T47D (cell line): ENCODE results near the gene CCDC88C.

ENCODE experiments used
- DNase-seq, 2 experiments: peaks; one replicate each; pipeline versions ENCODE4 v3.0.0 to v3.0.0-alpha.2; 2011 to 2012; ENCODE audit warnings: low read depth in 1 of 2, low spot score in 1 of 2
- JUND ChIP-seq: IDR thresholded peaks from 2 replicates; pipeline ENCODE4 v1.6.1; 2012; ENCODE audit warnings: low read depth
- in situ Hi-C: cut with HindIII; loops from 2 replicates; pipeline ENCODE4 v1.10.0; 2016; ENCODE audit warnings: low sequenced_read_pairs, low pct_unique_long_range_greater_than_20kb

Gene CCDC88C

DNA sequence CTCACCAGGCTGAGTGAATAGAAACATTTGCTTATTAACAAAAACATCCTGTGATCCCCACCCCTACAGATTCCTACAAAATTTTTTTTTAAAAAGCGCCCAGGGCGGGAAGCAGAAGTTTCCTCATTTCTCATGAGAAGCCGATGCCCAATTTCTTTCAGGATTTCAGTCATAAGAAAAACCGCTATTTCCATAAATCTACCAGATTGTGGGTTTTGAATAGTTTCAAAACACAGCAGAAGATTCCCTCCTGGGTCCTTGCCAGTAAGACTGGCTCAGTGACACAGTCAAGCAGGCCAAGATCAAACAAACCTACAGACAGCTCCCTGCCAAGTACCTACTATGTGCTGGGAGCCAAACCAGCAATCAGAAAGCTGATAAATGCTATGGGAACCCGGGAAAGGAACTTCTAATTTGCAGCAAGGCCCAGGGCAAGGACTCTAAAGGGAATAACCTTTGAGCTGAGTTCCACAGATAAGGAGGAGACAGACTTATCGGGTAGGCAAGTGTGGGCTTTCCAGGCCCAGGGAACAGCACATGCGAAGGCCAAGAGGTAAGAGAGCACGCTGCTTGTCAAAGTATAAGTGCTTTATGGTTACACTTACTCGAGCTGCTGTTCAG lies 68.7 kb downstream of the CCDC88C start:
- DNase-seq: no peak
- no peak for TF ChIP-seq JUND
- in situ Hi-C loops: no loop called here

DNA sequence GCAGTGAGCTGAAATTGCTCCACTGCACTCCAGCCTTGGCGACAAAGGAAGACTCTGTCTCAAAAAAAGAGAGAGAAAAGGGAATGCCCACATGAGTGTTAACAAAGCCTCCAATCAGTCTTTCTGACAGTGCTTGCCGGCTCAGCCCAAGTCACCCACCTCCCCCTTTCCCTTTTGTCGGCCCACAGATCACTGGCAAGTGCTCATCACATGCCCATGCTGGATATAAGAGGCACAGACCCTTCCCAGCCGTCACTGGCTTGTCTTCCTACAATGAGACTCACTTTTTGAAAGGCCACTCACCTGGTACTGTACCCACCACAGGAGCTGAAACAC lies 70.8 kb downstream of the CCDC88C start:
- in situ Hi-C loops: no loop called here
- TF ChIP-seq JUND: no peak

DNA sequence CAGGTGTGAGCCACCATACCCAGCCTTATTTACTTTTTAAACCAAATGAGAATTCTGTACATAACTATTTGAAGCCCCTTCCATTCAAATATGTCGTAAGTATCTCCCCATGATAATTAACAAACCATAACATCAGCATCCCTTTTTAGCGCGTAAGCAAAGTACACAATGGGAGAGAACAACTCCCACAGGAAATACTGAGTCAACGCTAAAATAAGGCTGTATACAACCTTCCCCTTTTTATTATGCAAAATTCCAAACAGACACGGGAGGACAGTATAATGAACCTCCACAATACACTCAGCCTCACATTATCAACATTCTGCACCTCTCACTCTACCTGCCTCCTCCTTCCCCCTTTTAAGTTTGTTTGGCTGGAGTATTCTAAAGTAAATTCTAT lies 73.5 kb downstream of the CCDC88C start:
- DNase-seq: no peak
- in situ Hi-C loops: no loop called here
- TF ChIP-seq JUND: no peak

More for the DNA sequence above, 70.8 kb downstream of the CCDC88C start:
- DNase-seq: no peak

DNA sequence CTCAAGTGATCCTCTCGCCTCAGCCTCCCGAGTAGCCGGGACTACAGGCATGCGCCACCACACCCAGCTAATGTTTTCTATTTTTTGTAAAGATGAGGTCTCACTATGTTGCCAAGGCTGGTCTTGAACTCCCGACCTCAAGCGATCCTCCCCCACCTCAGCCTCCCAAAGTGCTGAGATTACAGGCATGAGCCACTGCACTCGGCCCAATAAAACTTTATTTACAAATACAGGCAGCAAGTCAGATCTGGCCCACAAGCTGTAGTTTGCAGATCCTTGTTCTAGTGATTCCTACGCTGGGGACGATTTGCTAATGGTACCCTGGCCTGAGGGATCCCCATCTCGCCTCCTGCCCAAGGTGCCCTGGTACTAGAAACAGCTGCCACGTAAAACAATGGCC lies 74.6 kb downstream of the CCDC88C start:
- DNase-seq: no peak
- in situ Hi-C loops: no loop called here
- no peak for TF ChIP-seq JUND

DNA sequence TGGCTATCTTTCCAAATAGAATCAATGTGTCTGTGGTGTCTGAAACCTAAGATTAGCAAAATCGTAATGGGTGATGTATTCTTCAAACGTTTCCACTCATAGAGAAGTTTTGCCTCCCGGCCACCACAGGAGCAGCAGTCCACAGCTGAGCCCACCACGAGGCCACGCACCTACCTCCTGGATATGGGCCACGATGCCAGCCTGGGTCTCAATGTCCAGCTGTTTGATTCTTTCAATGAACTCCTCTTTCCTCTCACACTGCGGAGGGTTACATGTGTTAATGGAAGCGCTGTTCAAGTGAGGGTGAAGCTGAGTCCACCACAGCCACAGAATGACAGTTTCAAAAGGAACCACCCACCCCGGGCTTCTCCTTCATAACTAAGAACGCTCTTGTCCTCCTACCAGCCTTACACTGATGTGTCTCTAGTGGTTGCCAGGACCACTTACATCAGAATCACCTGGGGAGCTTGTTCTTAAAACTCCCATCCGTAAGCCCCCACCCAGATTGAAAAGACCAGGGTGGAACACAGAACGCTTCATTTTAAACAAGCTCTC lies 75.3 kb downstream of the CCDC88C start:
- no peak for DNase-seq
- in situ Hi-C loops: no loop called here

DNA sequence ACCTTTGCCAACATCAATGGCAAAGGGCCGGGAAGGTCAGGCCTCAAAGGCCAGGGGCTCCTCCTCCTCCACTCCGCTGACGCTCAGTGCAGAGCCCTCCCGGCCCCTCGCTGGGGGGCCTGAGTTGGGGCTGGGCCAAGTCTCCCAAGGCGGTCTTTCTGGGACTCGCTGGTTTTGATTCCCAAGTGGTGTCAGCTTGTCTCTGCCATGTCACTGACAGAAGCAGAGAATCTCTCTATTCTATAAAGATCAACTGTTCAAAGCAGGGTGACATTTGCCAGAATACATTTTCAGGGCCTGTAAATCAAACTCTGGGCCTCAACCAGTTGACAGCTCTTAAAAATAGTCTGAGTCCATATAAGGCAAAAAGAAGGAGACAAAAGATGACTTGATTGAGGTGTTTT lies 75.9 kb downstream of the CCDC88C start:
- in situ Hi-C loops: no loop called here
- no peak for DNase-seq
- no peak for TF ChIP-seq JUND

More for the DNA sequence above, 75.3 kb downstream of the CCDC88C start:
- TF ChIP-seq JUND: no peak

DNA sequence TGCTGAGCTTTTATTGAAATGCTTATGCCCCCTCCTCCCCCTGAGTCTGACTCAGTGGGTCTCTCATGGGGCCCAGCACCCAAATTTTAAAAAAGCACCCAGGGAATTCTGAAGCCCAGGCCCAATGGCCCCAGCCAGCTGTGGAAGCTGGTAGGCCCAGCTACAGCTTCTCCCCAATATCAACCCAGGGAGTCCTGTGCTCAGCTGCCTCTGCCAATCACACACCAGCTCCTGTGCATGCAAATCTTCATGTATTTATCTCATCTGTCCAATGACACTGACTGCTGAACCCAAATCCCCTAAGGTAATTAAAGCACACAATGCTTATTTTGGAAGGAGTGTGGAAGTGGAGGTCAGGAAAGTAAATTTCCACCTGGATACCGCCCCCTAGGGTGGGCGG lies 76.3 kb downstream of the CCDC88C start:
- in situ Hi-C loops: no loop called here
- DNase-seq: no peak
- no peak for TF ChIP-seq JUND

DNA sequence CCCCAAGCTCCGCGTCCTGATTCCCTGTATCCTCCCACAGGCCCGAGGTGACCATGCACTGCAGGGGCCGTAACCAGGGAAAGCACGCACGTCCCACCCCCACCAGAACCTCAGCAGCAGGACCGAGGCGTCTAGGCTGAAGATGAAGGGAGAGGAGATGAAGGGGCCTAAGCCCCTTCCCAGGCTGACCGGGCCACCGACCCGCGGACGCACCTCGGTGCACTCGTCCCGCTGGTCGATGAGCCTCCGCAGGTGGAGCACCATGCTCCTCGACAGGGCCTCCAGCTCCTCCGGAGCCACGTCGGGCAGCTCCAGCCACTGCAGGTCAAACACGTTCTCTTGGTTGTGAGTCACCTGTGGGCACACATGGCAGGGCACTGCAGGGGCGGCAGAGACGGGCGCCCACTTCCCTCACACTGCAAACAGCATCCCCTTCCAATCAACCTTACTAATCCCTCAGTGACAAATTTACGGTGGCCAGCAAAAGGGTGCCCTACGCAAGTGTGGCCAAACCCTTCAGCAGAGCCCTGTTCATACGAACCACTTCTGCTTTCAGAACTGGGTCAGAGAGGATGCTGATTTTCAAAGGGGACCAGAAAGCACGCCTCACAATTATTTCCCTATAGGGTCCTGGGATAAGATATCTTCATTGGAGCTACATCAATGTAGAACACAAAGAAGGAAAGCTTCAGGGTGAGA lies 77.8 kb downstream of the CCDC88C start:
- in situ Hi-C loops: no loop called here
- no peak for DNase-seq
- TF ChIP-seq JUND: no peak

DNA sequence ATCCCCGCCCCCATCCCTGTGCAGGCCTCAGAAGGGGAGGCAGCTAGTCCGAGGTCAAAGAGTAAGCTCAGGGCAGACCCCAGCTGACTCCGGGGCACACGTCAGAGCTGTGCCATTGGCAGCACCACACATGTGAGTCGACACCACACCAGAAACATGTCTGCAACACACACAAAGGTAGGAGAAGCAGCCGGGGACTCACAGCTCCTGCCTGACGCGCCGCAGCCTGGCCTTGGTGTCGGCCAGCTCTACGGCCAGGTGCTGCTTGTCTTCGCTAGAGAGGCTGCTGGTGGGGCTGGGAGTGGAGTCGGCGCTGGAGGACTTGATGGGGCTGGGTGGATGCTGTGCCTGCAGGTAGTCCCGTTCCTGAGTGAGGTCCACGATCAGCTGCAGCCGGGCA lies 78.5 kb downstream of the CCDC88C start:
- in situ Hi-C loops: no loop called here
- no peak for DNase-seq
- TF ChIP-seq JUND: no peak

DNA sequence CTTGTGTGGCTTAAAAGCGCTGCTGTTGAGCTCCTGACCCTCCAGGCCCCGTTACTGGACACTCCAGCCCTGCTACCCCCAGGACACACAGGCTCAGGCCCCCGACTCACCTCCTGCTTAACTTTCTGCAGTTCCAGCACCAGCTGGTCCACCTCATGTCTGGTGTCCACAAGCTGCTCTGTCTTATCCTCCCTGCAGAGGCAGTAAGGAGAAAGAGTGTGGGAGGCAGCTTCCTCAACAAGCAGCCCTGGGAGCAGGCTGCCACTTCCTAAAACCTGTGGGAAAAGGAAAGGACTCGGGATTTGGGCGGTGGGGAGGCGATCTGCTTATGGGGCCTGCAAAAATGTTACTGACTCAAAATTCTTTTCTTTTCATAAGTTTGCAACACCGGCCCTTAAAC lies 79.2 kb downstream of the CCDC88C start:
- no peak for DNase-seq
- in situ Hi-C loops: no loop called here

DNA sequence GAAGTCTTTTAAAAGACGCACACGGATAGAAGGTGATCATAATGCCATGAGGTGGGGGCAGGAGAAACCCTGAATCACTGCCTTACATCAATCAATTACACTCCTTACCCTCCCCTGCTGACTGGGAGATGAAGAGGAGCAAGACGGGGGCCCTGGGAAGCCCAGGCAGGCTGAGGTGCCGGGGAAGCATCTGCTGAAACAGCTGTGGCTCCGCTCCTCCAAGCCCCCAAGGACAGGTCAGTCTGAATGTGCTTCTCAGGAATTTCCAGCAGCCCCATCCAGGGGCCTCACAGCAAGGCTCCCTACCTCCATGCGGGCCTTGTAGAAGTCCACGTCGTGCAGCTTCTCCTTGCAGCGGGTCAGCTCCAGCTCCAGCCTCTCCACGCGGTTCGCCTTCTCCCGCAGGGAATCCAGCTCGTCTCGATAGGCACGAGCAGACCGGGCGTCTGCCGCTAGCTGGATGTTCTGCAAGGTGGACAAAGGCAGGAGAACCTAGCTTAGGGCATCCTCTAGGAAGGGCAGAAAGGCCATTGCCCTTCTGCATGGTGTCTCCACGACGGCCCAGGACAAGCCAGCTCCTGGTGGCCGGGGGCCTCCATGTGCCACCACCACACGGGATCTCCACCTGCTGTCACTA lies 79.8 kb downstream of the CCDC88C start:
- no peak for DNase-seq
- TF ChIP-seq JUND: no peak
- in situ Hi-C loops: no loop called here

More for the DNA sequence above, 79.2 kb downstream of the CCDC88C start:
- TF ChIP-seq JUND: no peak

DNA sequence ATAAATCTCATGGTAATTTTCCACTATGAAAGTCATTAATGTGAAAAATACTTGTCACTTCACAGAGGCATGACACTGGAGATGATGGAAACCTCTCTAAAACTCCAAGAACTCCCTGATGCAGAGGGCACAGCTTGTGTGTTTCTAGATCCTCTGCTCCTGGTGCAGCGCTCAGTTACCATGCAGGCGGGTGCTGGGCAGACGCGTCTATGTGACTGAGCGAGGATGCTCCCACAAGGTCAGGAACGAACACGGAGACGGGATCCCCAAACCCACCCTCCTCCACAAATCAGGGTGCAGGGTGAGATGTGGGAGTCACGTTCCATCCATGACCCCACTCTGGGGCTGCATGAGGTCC lies 81.5 kb downstream of the CCDC88C start:
- in situ Hi-C loops: no loop called here
- DNase-seq: no peak
- no peak for TF ChIP-seq JUND

DNA sequence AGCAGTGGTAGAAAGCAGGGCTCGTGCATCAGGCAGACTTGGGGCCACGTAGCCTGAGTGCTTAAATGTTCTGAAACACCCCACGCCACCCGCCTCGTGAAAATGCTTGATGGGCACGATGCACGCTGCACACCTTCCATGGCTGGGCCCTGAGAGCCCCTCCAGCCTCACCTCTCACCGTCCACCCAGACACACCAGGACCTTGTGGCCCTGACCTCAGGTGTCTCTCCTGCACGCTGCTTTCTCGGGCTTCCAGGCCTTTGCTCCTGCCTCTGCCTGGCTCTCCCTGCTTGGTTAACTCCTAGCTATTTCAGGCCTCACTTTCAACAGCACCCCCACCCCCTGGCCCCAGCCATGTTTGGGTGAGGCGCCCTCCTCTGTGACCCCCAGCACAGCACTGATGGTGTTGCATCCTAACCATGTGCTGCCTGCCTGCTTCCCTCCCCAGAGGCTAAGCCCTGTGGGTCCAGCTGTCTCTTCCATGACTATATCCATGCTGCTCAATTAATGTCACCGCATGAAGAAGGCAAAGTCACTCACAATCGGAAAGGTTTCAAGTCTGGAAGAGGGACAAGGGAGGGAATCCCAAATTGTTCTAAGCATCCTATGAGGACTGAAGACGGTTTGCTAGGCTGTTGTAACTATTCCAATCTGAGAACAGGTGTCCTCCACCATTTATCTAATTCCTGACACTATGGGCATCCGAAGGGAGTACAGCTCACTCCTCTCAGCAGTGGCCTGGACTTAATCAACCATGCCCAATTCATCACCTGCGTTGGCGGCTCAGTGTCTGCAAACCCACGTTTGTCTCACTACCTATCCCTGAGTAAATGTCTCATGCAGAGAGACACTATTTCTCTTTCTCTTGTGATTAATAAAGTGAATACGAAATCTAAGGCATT lies 82.2 kb downstream of the CCDC88C start:
- in situ Hi-C loops: no loop called here
- DNase-seq: no peak
- TF ChIP-seq JUND: no peak
